Kidney (tissue), 14 donors: ENCODE measurements around the gene ST8SIA5. TPM values are rescaled to one million over a fixed set of nuclear protein-coding genes. Genes with fewer than 3 reads are reported as not detected.

Experiments
- DNase-seq, 5 donors: peaks; one replicate each; pipeline ENCODE4 v3.0.0-alpha.2; 2013 to 2020
- FAIRE-seq: peaks from 2 replicates; lab custom pipeline; 2012; peaks lifted over from hg19 to GRCh38; lab: Jason Lieb, UNC
- H3K27ac ChIP-seq, 2 donors: one replicate each; pipeline ENCODE4 v1.7.0; 2013; ENCODE audit warnings: low read depth in 2 of 2, low read length in 2 of 2, inconsistent platforms in 1 of 2
- H3K27me3 ChIP-seq: one replicate; pipeline ENCODE4 v1.7.1; 2013; ENCODE audit warnings: low read length, inconsistent platforms; ENCODE audit not compliant: control insufficient read depth, insufficient read depth
- H3K36me3 ChIP-seq, 3 donors: one replicate each; pipeline versions ENCODE4 v1.7.0 to v1.7.1; 2013; ENCODE audit warnings: low read length in 3 of 3, control low read depth in 1 of 3, inconsistent platforms in 1 of 3; ENCODE audit not compliant: insufficient read depth in 3 of 3, control insufficient read depth in 2 of 3
- H3K4me1 ChIP-seq, 3 donors: one replicate each; pipeline versions ENCODE4 v1.7.0 to v1.7.1; 2013; ENCODE audit warnings: low read length in 3 of 3, inconsistent platforms in 1 of 3, low read depth in 1 of 3; ENCODE audit not compliant: control insufficient read depth in 2 of 3, insufficient read depth in 2 of 3
- H3K4me3 ChIP-seq, 3 donors: one replicate each; pipeline versions ENCODE4 v1.7.0 to v1.8.1; 2013; ENCODE audit warnings: low read length in 3 of 3, control low read depth in 1 of 3, inconsistent platforms in 1 of 3
- H3K9ac ChIP-seq, 3 donors: one replicate each; pipeline versions ENCODE4 v1.7.0 to v1.7.1; 2013; ENCODE audit warnings: low read length in 3 of 3, control low read depth in 1 of 3, inconsistent platforms in 1 of 3
- H3K9me3 ChIP-seq, 3 donors: one replicate each; pipeline versions ENCODE4 v1.7.0 to v1.7.1; 2013; ENCODE audit warnings: low read length in 3 of 3, control low read depth in 1 of 3, inconsistent platforms in 1 of 3; ENCODE audit not compliant: control insufficient read depth in 2 of 3, insufficient read depth in 1 of 3
- intact Hi-C: fragments of 100-400 bp; cut with DNase I; formaldehyde crosslinking; loops from one replicate; pipeline ENCODE4 v1.11.1; 2022
- polyA plus RNA-seq: library from polyadenylated mRNA; stranded (reverse); fragments of 350-450 nt; fragmentation: Illumina TruSeq; extraction: RNeasy Lipid Tissue Mini Kit (QIAGEN cat#74804); gene quantifications from one replicate; pipeline ENCODE4 v1.2.3, GENCODE V29; 2014; ENCODE audit warnings: low read depth, low replicate concordance; ENCODE audit not compliant: insufficient read depth
- total RNA-seq: library from RNA; stranded (reverse); fragmentation: NEBNext Ultra II Directional; extraction: Animal tissue kit (Norgen Biotek cat#: 25700); gene quantifications from one replicate; pipeline ENCODE4 v1.2.1, GENCODE V29; 2021
- TF ChIP-seq, protein P1 (sequence below): IDR thresholded peaks from 3 replicates; pipeline ENCODE4 v1.5.1; 2012; ENCODE audit warnings: mild to moderate bottlenecking, moderate library complexity, borderline replicate concordance; ENCODE audit not compliant: insufficient read depth; ENCODE audit errors: extremely low read depth
- donor health status: control.
- donor health status: control.
- donor health status: control.
- donor health status: control.
- donor health status: control.
- donor health status: DM: yes; HTN: yes; CAD: no.
- donor health status: Normal renal cell carcinoma (clear cell type).

Gene ST8SIA5
- total and polyA plus RNA-seq, 2 donors from 2014 or later, result 1.4 to 2.7 TPM

DNA sequence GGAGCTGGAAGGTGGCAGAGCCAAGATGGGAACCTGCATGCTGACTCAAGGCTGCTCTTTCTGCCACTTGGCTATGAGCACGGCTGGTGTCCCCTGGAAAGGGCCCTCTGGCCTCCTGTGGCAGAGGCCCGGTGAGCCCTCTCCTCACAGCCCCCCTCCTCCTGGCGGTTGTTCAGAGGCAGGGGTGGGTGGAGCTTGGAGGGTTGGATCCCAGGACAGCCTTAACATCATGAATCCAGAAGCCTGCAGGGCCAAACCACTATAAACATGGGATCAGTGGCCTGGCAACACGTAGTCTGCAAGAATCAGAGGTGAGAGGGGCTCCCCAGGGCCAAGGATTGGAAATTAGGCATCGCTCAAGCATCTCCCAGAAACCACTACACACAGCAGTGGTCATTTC is 51.3 kb downstream of the ST8SIA5 start:
- no peak overlapping the region for H3K9ac ChIP-seq
- H3K36me3 ChIP-seq, result no peaks in the 10 kb centered on the region
- H3K27ac ChIP-seq, result no peak overlapping the region
- no peak overlapping the region for H3K4me3 ChIP-seq
- DNase-seq (peak; percentile 32 to 60 (median 39)), FAIRE-seq (no peak)
- H3K4me1 ChIP-seq, result no peaks in the 10 kb centered on the region
- H3K27me3 ChIP-seq, result no peaks in the 10 kb centered on the region
- TF ChIP-seq, protein P1, sequence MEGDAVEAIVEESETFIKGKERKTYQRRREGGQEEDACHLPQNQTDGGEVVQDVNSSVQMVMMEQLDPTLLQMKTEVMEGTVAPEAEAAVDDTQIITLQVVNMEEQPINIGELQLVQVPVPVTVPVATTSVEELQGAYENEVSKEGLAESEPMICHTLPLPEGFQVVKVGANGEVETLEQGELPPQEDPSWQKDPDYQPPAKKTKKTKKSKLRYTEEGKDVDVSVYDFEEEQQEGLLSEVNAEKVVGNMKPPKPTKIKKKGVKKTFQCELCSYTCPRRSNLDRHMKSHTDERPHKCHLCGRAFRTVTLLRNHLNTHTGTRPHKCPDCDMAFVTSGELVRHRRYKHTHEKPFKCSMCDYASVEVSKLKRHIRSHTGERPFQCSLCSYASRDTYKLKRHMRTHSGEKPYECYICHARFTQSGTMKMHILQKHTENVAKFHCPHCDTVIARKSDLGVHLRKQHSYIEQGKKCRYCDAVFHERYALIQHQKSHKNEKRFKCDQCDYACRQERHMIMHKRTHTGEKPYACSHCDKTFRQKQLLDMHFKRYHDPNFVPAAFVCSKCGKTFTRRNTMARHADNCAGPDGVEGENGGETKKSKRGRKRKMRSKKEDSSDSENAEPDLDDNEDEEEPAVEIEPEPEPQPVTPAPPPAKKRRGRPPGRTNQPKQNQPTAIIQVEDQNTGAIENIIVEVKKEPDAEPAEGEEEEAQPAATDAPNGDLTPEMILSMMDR, result no peak
- intact Hi-C loops, result no loop called here
- H3K9me3 ChIP-seq, result no peaks in the 10 kb centered on the region

DNA sequence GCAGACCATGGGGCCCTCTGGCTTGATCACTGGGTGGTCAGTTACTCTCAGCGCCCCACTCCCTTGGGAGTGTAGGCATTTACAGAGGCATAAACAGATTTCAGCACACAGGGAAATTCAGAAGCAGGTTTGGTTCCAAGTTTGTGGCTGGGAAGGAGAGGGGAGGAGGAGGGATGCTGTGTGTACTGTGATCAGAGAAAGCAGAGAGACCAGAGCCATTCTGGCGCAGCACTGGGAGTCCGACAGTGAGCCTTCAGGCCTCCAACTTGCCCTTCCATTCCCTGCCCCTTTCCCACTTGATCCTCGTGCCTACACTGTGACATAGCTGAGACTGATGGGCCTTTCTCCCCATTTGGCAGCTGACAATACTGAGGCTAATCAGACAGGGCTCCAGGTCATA is 52.0 kb downstream of the ST8SIA5 start:
- H3K4me1 ChIP-seq, result no peaks in the 10 kb centered on the region
- H3K9ac ChIP-seq, result no peak overlapping the region
- no peak overlapping the region for H3K27ac ChIP-seq
- H3K36me3 ChIP-seq, result no peaks in the 10 kb centered on the region
- no peak for DNase-seq
- no peaks in the 10 kb centered on the region for H3K27me3 ChIP-seq
- TF ChIP-seq, protein P1, result no peak
- no peak for FAIRE-seq
- H3K9me3 ChIP-seq, result no peaks in the 10 kb centered on the region
- intact Hi-C loops, result no loop called here
- no peak overlapping the region for H3K4me3 ChIP-seq

DNA sequence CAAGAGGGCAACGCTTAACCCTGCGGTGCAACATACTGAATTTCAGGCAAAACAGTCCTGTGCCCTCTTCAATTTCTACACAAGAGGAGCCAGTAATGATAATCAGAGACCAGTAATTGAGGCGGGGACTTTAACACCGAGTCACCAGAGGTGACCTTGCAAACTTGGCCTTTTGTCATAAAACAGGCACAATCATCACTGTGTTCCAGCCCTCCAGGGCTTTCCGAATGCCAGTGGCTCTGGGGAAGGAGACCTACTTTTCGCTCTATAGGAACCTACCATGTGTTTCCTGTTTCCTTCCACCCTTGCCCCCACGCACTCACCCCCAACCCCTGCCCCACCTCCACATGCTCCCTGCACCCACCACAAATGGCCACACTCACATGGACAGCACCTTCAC is 52.7 kb downstream of the ST8SIA5 start:
- no peak overlapping the region for H3K4me3 ChIP-seq
- H3K9me3 ChIP-seq, result no peaks in the 10 kb centered on the region
- no peaks in the 10 kb centered on the region for H3K36me3 ChIP-seq
- TF ChIP-seq, protein P1, result no peak
- FAIRE-seq, result no peak
- no peaks in the 10 kb centered on the region for H3K27me3 ChIP-seq
- H3K9ac ChIP-seq, result no peak overlapping the region
- no peak for DNase-seq
- H3K4me1 ChIP-seq, result no peaks in the 10 kb centered on the region
- intact Hi-C loops, result no loop called here
- no peak overlapping the region for H3K27ac ChIP-seq

DNA sequence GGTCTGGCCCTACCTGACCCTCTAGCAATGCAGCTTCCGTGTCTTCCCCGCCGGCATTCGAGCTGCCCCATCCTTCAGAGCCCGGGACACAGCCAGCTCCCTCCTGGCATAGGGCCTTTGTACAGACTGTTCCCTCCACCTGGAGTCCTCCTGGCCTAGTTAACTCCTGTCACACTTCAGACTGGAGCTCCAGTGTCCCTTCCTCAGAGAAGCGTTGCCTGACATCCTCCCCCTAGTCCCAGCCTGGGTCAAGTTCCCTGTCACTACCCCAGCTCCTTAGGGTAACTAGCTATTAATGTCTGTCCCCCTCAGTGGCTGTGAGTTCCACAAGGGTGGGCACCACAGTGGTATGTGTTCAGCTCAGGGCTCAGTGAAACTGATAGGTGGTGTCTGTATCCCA is 54.4 kb downstream of the ST8SIA5 start:
- Histone ChIP-seq H3K4me1 (no peaks in the 10 kb centered on the region), H3K4me3 (no peak overlapping the region), H3K27me3 (no peaks in the 10 kb centered on the region), H3K9me3 (no peaks in the 10 kb centered on the region), H3K36me3 (no peaks in the 10 kb centered on the region), H3K9ac (no peak overlapping the region), H3K27ac (no peak overlapping the region)
- FAIRE-seq, result no peak
- intact Hi-C loops, result no loop called here
- TF ChIP-seq, protein P1, result no peak
- DNase-seq, result peak in 3 of 5 donors; percentile 56 to 63 (median 63)
